Right atrium auricular region (tissue), 2 donors: Measurements from ENCODE around the gene AFTPH. TPM values are rescaled to one million over a fixed set of nuclear protein-coding genes. Genes with fewer than 3 reads are reported as not detected.

Experiments used
- DNase-seq: peaks from one replicate; pipeline ENCODE4 v3.0.0-alpha.2; 2019; ENCODE audit warnings: low spot score
- H3K27ac ChIP-seq, 2 donors: fragments of 200-600 bp; sonication (generic); 1 replicate in 1 of 2; 2 replicates in 1 of 2; pipeline ENCODE4 v1.5.1; 2016 to 2019
- H3K27me3 ChIP-seq, 2 donors: fragments of 200-600 bp; sonication (generic); one replicate each; pipeline versions ENCODE4 v1.5.1 to v1.6.0; 2017 to 2019
- H3K36me3 ChIP-seq: fragments of 200-600 bp; sonication (generic); one replicate; pipeline ENCODE4 v1.5.1; 2016
- H3K4me1 ChIP-seq, 2 donors: fragments of 200-600 bp; sonication (generic); one replicate each; pipeline versions ENCODE4 v1.5.1 to v1.6.0; 2017 to 2019
- H3K4me3 ChIP-seq, 2 donors: fragments of 200-600 bp; sonication (generic); 1 replicate in 1 of 2; 2 replicates in 1 of 2; pipeline ENCODE4 v1.5.1; 2017 to 2019; ENCODE audit warnings: mild to moderate bottlenecking in 1 of 2, moderate library complexity in 1 of 2
- H3K9me3 ChIP-seq, 2 donors: fragments of 200-600 bp; sonication (generic); one replicate each; pipeline ENCODE4 v1.5.1; 2019
- total RNA-seq, 2 donors: library from RNA; depleted of rRNA; stranded (reverse); fragments of >200 nt; gene quantifications; one replicate each; pipeline ENCODE4 v1.1.0, GENCODE V29; 2016
- TF ChIP-seq, protein P1 (sequence below), 2 donors: fragments of 200-600 bp; sonication (generic); IDR thresholded peaks; one replicate each; pipeline ENCODE4 v1.5.1; 2019; ENCODE audit warnings: antibody characterized with exemption in 2 of 2

The AFTPH gene
- total RNA-seq, 2 donors from 2014 or later: 14.5 to 17.4 TPM

DNA sequence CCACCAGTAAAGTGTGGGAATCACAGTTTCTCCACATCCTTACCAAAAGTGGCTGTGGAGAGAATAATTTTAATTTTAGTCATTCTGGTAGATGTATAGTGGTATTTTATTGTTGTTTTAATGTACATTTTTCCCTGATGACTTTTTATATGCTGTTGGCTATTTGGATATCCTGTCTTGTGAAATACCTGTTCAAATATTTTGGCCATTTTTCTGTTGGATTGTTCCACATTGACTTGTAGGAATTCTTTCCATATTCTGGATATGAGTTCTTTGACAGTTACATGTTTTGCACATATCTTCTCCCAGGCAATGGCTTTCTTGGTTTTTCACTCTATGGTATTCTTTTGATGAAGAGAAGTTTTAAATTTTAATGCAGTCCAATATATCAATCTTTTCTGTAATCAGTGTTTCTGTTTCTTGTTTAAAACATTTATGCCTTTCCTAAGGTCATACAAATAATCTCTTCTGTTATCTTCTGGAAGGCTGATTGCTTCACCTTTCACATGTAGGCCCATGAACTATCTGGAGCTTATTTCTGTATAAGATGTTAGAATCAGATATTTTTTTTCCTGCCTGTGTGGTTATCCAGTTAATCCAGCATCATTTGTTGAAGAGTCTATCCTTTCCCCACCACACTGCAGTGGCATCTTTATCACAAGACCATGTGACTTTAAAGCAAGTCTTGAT, 19.0 kb downstream of the AFTPH start:
- TF ChIP-seq, protein P1, sequence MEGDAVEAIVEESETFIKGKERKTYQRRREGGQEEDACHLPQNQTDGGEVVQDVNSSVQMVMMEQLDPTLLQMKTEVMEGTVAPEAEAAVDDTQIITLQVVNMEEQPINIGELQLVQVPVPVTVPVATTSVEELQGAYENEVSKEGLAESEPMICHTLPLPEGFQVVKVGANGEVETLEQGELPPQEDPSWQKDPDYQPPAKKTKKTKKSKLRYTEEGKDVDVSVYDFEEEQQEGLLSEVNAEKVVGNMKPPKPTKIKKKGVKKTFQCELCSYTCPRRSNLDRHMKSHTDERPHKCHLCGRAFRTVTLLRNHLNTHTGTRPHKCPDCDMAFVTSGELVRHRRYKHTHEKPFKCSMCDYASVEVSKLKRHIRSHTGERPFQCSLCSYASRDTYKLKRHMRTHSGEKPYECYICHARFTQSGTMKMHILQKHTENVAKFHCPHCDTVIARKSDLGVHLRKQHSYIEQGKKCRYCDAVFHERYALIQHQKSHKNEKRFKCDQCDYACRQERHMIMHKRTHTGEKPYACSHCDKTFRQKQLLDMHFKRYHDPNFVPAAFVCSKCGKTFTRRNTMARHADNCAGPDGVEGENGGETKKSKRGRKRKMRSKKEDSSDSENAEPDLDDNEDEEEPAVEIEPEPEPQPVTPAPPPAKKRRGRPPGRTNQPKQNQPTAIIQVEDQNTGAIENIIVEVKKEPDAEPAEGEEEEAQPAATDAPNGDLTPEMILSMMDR (IDR thresholded peaks at IDR 0.05): no peak
- H3K9me3 ChIP-seq: no peaks in the 10 kb centered on the region

DNA sequence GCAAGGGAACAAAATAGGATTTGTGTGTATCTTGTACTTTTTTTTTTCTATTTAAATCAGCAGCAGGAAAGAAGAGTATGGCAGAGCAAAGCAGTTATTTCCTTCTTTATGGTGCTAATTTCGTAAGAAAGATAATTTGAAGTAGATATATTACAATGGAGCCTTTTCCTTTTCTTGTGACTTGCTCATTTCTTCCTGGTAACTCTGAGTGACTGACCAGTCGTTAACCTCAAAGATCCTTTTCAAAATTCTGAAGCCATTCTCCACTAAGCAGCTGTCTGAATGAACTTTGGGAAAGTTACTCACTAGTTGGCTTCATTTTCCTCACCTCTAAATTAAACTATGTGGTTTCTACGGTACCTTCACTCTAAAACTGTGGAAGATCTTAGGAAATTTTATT, 24.6 kb downstream of the AFTPH start:
- TF ChIP-seq, protein P1 (IDR thresholded peaks at IDR 0.05): no peak
- DNase-seq: no peak
- Histone ChIP-seq H3K36me3 (peaks cover 5% of the 10 kb centered on the region), H3K4me1 (peaks cover 0 to 10% of the 10 kb centered on the region in 2 donors), H3K27me3 (no peaks in the 10 kb centered on the region), H3K4me3 (no peak overlapping the region), H3K27ac (no peak overlapping the region), H3K9me3 (no peaks in the 10 kb centered on the region)

More for the DNA sequence above, 19.0 kb downstream of the AFTPH start:
- Histone ChIP-seq H3K4me1 (peaks cover 0 to 18% of the 10 kb centered on the region in 2 donors), H3K4me3 (no peak overlapping the region), H3K27me3 (no peaks in the 10 kb centered on the region), H3K36me3 (no peaks in the 10 kb centered on the region), H3K27ac (no peak overlapping the region)
- no peak for DNase-seq

DNA sequence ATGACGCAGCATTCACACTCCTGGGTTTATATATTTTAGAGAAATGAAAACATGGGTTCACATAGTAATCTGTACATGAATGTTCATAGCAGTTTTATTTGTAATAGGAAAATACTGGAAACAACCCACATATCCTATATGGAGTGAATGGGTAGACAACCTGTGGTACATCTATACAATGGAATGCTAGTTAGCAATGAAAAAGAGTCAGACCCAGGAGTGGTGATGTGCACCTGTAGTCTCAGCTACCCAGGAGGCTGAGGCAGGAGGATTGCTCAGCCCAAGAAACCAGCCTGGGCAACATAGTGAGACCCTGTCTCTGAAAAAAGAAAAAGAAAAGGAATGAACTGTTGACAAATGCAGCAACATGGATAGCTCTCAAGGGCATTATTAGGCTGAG, 25.9 kb downstream of the AFTPH start:
- H3K36me3 ChIP-seq: peaks cover 5% of the 10 kb centered on the region
- no peaks in the 10 kb centered on the region for H3K4me1 ChIP-seq
- H3K27ac ChIP-seq: no peak overlapping the region
- no peaks in the 10 kb centered on the region for H3K27me3 ChIP-seq
- DNase-seq: no peak
- TF ChIP-seq, protein P1 (IDR thresholded peaks at IDR 0.05): no peak
- H3K4me3 ChIP-seq: no peak overlapping the region
- H3K9me3 ChIP-seq: no peaks in the 10 kb centered on the region

DNA sequence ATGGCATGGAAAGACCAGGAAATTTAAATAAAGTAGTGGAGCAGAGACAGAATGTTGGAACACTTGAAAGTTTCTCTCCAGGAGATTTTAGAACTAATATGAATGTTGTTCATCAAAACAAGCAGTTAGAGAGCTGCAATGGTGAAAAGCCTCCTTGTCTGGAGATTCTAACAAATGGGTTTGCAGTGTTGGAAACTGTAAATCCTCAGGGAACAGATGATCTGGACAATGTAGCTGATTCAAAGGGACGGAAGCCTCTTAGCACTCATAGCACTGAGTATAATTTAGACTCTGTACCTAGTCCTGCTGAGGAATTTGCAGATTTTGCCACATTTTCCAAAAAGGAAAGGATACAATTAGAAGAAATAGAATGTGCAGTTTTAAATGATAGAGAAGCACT, 27.7 kb downstream of the AFTPH start:
- no peaks in the 10 kb centered on the region for H3K9me3 ChIP-seq
- no peaks in the 10 kb centered on the region for H3K4me1 ChIP-seq
- no peaks in the 10 kb centered on the region for H3K27me3 ChIP-seq
- peaks cover 5% of the 10 kb centered on the region for H3K36me3 ChIP-seq
- TF ChIP-seq, protein P1 (IDR thresholded peaks at IDR 0.05): no peak
- no peak overlapping the region for H3K27ac ChIP-seq
- no peak overlapping the region for H3K4me3 ChIP-seq
- DNase-seq: no peak

DNA sequence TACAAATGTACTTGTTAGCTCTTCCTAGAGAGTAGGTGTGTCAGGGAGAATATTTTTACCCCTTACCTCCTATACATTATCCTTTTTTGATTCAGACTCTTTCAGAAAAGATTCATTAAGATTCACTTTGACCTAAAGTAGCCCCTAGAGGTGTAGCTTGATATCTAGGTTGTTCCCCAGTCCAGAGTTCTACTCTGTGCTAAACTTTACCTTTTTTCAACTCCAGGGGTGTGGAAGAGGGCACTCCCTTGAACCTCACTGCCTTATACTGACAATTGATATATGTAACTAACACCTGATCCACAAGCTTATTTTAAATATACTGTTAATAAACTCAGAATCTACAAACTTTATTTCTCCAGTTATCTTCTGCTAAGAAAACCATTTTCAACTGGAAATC, 30.0 kb downstream of the AFTPH start:
- H3K27me3 ChIP-seq: no peaks in the 10 kb centered on the region
- peaks cover 5% of the 10 kb centered on the region for H3K36me3 ChIP-seq
- H3K4me1 ChIP-seq: no peaks in the 10 kb centered on the region
- no peak for DNase-seq
- H3K4me3 ChIP-seq: no peak overlapping the region
- H3K27ac ChIP-seq: no peak overlapping the region
- TF ChIP-seq, protein P1 (IDR thresholded peaks at IDR 0.05): no peak
- no peaks in the 10 kb centered on the region for H3K9me3 ChIP-seq
